GM19455 (cell line): ENCODE measurements around the gene MSI2.

Source experiments
- ATAC-seq: cut with Tn5 transposase; IDR thresholded peaks from one replicate; pipeline ENCODE4 v1.9.1; 2021; ENCODE audit not compliant: unreplicated experiment

Gene MSI2

DNA sequence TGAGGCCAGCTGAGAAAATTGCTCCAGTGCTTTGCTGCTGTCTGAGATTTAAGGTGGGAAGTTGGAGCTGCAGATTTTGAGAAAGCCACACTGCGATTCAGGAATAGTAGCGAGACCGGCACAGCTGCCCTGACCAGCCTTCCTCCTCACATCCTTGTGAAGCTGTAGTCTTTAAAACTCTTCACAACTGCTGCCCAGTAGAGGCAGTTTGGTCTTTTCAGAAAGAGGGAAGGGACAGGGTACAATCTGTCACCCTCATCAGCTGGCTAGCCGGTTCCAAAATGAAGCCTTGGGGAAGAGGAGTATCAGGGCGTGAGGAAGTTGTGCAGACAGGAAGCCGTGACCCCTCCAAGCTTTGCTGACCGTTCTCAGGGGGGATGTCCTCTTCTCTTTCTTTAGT, 195.3 kb downstream of the MSI2 start:
- no peak for ATAC-seq

DNA sequence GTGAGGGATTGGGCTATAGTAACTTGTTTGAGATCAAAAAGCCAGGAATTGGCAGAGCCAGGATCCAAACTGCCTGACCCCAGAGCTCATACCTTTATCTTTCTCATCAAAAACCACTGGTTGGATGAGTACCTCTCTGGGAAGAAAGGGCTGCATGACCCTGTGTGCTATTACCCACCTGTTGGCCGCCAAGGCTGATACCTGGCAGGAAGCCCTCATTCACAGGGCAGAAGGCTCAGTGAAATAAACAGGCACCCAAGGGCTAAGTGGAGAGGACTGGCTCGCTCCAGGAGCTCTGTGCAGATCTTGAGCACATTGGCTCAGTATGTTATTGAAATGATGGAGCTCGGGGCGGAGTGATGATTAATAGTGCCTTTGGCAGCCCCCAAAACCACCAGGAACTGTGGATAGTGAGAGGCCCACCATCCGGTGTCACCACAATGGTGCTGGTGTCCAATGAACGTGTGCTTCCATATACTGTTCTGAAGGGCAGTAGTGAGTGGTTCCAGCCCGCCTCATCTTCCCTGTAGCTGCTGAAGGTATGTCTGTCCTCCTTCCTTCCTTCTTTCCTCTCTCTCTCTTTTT, 197.6 kb downstream of the MSI2 start:
- ATAC-seq: no peak

DNA sequence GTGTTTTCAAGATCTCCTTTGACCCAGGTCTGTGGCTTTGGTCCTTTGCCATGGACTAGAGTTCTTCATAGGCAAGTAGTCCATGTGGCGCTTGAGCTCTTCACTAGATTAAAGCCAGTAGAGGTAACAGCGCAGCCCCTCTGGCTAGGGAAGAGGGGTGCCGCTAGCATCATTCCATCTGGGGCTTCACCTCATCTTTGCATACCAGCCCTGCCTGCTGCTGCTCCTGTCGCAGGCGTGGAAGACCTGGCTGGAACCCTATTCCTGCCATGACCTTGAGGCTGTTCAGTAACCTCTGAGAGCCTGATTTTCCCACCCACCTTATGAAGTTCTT, 198.4 kb downstream of the MSI2 start:
- no peak for ATAC-seq

DNA sequence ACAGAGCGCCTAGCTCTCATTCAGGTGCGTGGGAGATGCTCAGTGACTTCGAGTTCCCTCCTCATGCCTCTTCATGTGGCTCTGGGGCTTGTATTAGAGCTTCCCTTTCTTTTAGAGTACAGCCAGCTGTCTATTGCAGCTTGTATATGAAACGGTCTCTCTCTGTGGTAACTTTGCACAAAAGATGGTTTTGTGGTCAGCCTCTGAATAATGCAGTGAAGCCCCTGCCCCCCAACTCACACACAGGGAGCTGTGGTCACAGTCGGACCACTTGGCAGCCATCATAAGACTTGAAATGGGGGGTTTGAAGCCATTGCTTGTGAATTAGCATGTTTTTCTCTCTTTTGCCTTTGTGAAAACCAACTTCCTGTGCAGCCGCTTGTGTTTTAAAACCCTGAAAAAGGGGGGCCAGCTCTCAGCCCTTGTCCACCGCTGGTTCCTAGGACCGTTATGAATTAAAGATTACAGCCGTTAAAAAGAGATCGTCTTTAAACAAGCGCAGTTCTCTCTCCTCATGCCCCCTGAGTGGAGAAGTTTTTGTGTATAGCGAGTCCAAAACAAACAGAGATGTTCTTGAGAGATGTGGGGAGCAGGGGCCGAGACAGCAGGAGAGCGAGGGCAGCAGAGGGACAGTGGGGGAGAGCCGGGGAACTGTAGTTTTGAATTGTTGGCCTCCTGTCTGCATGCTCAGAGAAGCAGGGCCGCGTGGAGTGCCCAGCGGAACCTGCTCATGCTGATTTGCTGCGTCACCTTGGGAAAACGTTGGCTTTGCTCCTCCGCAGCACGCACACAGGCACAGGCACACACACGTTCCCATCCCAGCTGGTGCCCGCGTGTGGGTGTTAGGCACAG, 199.0 kb downstream of the MSI2 start:
- peak; percentile 75 for ATAC-seq

DNA sequence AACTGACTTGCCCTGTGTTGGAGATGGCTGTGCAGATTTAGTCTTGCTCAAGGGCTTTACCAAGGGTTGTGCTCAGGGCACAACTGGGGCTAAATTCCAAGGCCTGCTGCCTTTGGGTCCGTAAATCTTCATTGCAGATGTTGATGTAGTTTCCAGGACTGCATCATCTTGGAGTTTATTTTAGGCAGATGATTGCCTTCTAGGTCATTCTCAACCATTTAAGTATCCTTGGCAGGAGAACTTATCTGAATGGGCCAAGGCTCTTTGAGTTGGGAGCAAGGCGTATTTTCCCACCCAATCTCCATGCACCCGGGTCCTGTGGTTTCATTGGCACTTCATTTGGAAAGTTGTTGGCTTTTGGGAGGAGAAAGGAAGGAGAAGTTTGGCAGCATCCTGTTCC, 200.3 kb downstream of the MSI2 start:
- no peak for ATAC-seq

DNA sequence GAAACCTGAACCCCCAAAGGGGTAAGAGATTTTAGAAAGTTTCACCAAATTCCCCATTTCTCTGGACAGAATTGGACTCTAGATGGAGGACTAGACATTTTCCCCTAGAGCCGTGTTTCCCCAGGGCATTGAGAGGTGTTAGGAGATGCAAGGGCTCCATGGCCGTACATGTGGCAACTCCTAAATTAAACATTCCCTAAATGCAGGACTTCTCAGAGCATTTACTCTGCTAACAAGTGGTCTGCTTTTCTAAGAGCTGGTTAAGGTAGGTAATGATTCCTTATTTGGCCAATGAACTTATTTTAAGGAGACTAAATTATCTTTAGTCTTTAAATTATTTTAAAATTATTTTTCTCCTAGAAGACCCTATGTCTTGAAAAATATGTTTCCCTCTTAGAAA, 200.9 kb downstream of the MSI2 start:
- ATAC-seq: no peak

DNA sequence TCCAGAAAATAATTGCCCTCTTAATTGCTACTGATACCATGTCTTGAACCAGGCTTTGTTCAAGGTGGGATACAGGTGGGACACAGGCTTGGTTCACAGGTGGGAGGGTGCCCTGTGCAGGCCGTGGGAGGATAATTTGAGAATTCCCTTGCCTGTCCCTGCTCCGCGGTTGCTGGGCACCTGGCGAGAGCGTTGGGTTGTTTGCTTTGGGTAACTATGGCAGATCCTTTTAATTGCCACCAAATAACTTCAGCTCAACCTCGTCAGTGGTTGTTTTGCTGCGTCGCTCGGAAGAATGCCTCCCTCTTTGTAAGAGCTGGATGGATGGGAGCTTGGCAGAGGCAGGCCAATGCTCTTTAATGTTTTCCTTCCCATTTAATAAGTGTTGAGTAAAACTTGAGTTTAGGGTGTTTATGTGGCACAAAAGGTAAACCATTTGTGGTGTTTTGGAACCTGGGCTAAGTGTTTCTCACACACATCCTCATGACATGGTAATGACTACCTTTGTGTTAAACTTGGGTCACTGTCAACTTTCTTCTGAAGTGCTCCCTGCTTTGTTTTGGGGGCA, 202.5 kb downstream of the MSI2 start:
- no peak for ATAC-seq

DNA sequence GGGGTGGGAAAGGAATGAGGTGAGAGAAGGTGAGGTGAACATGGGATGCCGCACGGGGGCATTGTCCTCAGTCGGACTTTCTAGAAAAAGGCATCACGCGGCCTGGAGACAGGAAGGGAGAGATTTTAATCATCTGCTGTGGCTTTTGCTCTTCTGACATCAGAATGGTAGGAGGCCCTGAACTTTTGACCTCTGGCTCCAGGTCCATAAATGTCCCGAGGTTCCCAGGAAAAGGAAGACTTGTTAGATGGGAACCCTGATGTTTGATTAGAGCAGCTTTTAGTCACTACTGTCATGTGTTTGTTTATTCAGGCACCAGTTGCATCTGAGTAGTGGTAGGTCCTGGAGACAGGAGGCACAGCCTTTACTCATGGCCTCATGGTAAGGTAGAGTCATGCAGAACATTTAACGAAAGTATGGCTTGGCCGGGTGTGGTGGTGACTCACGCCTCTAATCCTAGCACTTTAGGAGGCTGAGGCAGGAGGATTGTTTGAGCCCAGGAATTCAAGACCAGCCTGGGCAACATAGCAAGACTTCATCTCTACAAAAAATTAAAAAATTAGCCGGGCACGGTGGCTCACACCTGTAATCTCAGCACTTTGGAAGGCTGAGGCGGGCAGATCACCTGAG, 203.1 kb downstream of the MSI2 start:
- no peak for ATAC-seq

DNA sequence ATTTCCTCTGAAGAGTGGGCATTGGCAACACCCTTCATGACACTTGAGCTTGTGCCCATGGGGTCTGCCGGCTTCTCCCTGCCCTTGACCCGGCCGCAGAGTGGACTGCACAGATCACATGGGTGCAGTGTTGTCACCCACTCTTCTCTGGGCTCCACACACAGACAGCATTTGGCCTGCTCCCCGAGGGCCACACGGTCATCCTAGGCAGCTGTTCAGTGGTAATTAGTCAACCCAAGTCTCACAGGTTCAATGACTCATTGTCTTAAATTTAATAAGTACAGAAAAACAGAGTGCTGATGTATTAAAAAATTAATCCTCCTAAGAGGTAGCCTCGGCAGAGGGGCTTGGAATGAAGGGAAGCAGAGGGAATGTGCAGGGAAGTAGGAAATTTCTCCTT, 204.8 kb downstream of the MSI2 start:
- no peak for ATAC-seq

DNA sequence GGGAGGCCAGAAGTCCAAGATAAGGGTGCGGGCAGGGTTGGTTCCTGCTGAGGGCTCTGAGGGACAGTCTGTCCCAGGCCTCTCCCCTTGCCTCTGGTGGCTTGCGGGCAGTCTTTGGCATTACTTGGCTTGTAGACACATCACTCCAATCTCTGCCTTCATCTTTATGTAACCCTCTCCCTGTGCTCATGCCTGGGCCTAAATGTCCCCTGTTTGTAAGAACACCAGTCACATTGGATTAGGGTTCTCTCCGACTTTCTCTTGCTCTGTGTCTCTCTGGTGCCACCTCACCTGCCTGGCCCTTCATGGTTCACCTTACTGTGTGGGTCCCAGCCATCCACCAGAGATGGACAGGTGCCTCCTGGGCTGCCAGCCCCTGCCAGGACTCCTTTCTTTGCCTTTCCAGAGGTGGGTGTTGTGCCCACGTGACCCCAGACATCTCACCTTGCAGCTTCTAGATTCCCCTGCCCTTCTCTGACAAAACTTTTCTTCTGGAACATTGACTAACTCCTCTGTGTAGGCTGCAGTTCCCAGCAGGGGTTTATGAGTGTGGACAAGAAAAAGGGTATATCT, 205.8 kb downstream of the MSI2 start:
- ATAC-seq: no peak

DNA sequence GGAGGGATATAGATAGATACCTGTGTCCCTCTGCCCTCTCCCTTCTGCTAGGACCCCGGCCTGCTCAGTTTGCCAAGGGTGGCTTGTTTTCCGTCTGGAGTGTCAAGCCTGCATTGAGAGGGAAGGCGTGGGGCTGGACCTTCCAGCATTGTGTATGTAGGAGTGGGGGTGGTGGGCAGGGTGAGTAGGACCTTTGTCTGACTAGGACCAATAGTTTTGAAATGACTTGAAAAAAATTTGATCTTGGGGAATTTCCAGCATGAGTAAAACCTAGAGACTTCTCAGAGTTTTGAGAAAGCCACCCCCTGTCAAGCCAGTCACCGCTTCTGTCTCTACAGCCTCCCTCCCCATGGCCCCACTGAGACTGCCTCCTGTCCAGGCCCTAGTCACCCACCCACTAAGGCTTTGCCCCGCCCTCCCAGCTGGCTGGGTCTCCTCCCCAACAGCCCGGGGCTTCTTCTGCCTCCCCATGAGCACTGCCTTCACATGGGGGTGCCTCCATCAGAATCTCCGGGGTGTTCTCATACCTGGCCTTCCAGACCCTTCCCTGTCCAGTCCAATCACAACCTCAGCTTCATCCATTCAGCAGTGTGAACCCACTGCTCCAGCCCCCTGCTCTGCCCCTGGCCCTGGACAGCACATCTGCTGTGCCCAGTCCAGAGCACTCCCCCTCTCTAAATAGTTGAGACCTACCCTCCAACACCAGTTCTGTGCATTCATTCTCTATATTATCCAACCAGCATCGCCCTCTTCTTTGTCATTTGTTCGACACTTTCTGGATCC, 207.0 kb downstream of the MSI2 start:
- peak; percentile 86 for ATAC-seq

DNA sequence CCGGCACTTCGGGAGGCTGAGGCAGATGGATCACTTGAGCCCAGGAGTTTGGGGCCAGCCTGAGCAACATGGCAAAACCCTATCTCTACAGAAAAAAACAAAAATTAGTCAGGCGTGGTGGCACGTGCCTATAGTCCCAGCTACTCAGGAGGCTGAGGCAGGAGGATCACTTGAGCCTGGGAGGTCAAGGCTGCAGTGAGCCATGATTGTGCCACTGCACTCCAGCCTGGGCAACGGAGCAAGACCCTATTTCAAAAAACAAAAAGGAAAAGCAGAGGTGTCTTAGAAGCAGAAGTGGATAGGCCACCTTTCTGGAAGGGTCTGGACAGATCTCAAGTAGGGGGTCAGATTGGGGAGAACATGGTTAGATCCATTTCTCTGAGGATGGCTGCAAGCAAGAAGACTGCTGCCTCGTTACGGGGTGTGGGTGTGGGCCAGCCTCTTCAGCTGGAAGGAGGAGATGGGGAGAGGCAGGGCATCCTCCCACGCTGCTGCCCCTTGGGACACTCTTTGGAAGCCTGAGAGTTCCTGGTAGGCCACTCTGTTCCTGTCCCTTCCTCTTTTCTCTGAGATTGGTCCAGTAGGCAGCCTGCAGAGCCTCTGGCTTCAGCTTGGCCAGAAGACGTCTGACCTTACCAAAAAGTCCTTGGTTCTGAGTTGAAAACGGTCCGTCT, 208.0 kb downstream of the MSI2 start:
- no peak for ATAC-seq

DNA sequence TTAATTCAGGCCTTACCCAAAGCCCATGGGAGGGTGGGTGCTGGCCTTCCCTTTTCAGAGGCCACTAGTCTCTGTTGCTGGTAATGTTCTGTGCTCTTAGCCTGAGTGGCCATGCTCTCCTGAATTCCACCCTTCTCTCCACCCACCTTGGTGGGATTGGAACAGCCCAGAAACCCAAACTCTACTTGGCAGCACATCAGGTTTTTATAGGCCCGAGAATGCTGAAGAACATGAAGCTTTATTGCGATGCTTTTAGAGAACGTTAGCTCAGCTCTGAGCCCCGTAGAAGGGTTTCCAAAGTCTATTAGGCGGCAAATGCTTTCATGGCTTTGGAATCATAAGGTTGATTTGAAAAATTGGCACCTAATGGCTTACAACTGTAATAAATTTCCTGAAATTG, 209.3 kb downstream of the MSI2 start:
- ATAC-seq: no peak

DNA sequence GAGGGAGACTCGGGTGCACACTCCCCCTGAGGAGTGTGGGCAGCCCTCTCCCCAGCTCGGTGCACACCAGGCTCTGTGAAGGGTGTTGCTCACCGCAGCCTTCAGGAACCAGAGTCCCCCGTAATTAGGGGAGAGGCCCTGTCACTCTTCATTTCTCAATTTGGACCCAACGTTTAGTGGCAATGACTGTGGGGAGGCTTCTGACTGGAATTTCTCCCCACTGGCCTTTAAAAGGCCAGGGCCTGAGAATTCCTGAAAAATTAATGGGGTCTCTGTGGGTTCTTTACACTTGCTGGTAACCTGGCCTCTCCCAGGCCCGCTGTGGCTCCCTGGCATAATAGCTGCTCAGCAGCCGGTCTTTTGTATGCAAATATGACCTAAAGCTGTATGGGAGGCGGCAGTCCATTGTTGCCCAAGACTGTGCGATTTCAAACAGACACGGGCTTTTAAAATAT, 209.7 kb downstream of the MSI2 start:
- ATAC-seq: no peak

DNA sequence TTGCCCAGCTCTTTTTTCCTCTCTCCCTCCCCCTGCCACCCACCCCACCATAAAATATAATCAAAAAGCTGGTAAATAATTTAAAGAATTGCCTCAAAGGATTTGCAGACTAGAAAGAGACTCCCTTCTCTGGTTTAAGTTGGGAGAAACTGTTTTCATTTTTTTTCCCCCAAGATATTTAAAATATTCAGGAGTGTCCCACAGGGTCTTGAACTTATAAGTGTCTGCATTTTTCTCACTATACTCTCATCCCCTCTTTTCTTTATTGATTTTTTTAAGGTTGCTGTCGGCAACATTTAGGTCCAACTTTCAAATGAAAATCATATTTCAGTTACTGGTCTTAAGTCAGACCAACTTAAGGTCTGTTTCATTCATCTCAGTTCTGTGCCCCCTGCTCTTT, 210.2 kb downstream of the MSI2 start:
- ATAC-seq: no peak

DNA sequence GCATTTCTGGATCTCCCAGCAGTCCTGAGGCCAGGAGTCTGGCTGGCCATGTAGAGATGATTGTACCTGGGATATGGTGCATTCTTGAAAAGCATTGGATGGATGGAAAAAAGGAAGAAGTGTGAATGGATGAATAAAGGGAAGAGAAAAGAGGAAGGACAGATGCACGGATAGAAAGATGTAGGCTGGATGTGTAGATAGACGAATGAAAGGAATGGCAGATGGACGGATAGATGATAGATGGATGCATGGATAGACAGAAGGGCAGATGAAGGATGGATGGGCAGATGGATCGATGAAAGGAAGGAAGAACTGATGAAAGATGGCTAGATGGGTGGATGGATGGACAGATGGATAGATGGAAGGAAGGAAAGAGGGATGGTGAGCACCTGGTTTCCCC, 210.9 kb downstream of the MSI2 start:
- no peak for ATAC-seq

DNA sequence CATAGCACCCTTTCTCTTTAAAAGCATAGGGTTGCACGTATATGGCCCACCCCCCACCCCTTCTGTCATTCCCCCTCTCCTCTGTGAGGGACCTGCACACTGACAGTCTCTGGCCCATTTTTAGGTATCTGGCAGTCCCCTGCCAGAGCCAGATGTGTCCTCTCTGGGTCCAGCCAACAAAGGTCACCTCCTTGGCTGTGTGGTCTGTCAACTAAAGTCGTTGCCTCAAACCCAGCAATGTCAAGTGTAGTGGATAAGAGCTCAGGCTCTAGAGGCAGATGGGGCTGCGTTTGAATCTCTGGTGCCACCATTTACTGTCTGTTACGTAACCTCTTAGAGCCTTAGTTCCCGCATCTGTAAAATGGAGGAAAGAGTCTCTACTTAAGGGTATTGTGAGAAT, 211.5 kb downstream of the MSI2 start:
- no peak for ATAC-seq

DNA sequence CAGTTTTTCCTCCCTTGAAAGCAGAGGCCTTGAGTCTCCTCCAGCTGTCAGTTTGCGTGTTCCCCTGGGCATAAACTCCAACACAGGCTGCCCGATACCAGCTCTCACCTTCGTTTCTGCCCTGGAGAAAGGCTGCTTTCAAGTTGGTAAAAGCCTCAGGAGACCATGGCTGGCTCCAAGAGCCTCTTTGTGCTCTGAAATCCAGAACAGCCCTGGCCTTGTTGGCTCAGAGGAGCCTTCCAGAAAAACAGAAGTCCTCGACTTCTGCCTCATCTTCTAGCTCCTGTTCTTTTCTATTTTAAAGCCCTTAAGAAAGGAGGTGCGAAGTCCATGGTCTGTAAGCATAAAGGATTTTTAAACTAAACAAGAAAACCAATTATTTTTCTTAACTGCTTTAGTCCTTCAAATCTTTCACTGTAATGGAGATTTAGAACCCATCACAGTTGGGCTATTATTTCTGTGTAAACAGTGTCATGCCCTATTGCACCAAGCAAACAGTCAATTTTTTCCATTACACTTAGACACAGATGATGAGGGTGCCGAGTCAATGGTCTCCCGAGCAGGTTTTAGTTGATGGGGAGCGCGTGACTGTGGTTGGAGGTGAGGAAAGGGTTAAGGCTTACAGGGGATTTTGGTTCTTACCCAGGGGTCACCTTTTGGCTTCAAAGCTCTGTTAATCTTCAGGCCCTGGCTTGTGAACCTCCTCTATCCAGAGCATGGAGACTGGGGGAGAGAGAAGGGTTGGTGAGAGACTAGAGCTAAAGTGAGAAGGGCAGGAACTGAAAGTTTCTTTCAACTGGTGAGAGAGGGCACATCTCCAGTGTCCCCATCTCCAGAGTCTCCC, 212.8 kb downstream of the MSI2 start:
- ATAC-seq: no peak

DNA sequence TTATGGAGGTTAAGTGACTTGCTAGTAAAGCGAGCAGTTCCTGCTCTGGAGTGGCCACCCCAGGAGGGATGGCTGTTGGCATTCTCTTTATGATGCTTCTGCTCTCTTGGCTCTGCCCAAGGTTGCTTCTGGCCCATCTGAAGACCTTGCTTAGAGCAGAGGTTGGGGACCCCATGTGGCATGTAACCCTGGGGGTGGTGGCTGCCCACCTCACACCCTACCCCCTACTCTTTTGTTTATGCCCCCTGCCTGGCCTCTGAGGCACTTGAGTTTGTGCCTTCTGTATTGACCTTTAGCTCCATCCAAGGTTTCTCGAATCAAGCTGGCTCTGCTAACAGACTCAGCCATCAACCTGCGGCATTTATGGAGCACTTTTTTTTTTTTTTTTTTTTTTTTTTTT, 214.6 kb downstream of the MSI2 start:
- ATAC-seq: no peak
